Stimulated activated naive CD8-positive, alpha-beta T cell treated with anti-CD3 and anti-CD28 coated beads, Interleukin-15, amount 100 ng/mL, for 72 hours (primary cell): Measurements from ENCODE around the gene PEAK1.

Experiments used
- ATAC-seq: fragments of 150-1000 bp; cut with Tn5 transposase; 2 replicates; pipeline ENCODE4 v1.10.0; 2021; ENCODE audit warnings: mild to moderate bottlenecking, moderate library complexity
- DNase-seq, 2 donors: peaks; one replicate each; pipeline ENCODE4 v3.0.0; 2021 to 2022
- H3K27ac Mint-ChIP-seq, 2 donors: one replicate each; pipeline ENCODE4 v1.8.0; 2022; ENCODE audit warnings: mild to moderate bottlenecking in 2 of 2, mixed read lengths in 2 of 2, moderate library complexity in 2 of 2
- H3K27me3 Mint-ChIP-seq: one replicate; pipeline ENCODE4 v1.8.0; 2022; ENCODE audit warnings: mixed read lengths
- H3K4me1 Mint-ChIP-seq: one replicate; pipeline ENCODE4 v1.8.0; 2022; ENCODE audit warnings: mild to moderate bottlenecking, mixed read lengths
- H3K4me3 Mint-ChIP-seq, 2 donors: one replicate each; pipeline ENCODE4 v1.8.0; 2022; ENCODE audit warnings: mild to moderate bottlenecking in 2 of 2, mixed read lengths in 2 of 2, moderate library complexity in 1 of 2
- H3K9me3 Mint-ChIP-seq, 2 donors: one replicate each; pipeline ENCODE4 v1.8.0; 2022; ENCODE audit warnings: mixed read lengths in 2 of 2

The PEAK1 gene

GRCh38 chr15:77370580-77370979, 49.3 kb downstream of the PEAK1 start:
- DNase-seq: no peak
- H3K4me1 Mint-ChIP-seq: peaks cover 14% of the 10 kb centered on the region
- H3K27me3 Mint-ChIP-seq: no peaks in the 10 kb centered on the region
- peaks cover 0 to 5% of the 10 kb centered on the region in 2 donors for H3K9me3 Mint-ChIP-seq
- no peak overlapping the region for H3K27ac Mint-ChIP-seq
- H3K4me3 Mint-ChIP-seq: no peak overlapping the region
- no peak for ATAC-seq

GRCh38 chr15:77369168-77369567, 50.7 kb downstream of the PEAK1 start:
- no peak overlapping the region for H3K27ac Mint-ChIP-seq
- H3K4me1 Mint-ChIP-seq: peaks cover 14% of the 10 kb centered on the region
- ATAC-seq (peak; percentile 58), DNase-seq (no peak)
- no peak overlapping the region for H3K4me3 Mint-ChIP-seq
- H3K9me3 Mint-ChIP-seq: peaks cover 0 to 5% of the 10 kb centered on the region in 2 donors
- H3K27me3 Mint-ChIP-seq: no peaks in the 10 kb centered on the region

GRCh38 chr15:77367631-77368030, 52.3 kb downstream of the PEAK1 start:
- Mint-ChIP-seq H3K27ac (no peak overlapping the region), H3K4me3 (no peak overlapping the region)

GRCh38 chr15:77361456-77361855, 58.4 kb downstream of the PEAK1 start:
- no peaks in the 10 kb centered on the region for H3K9me3 Mint-ChIP-seq
- no peak overlapping the region for H3K4me3 Mint-ChIP-seq
- DNase-seq: no peak
- no peak for ATAC-seq
- H3K4me1 Mint-ChIP-seq: no peaks in the 10 kb centered on the region
- H3K27me3 Mint-ChIP-seq: no peaks in the 10 kb centered on the region
- H3K27ac Mint-ChIP-seq: no peak overlapping the region

More at GRCh38 chr15:77367631-77368030, 52.3 kb downstream of the PEAK1 start:
- peaks cover 14% of the 10 kb centered on the region for H3K4me1 Mint-ChIP-seq
- H3K9me3 Mint-ChIP-seq: no peaks in the 10 kb centered on the region
- ATAC-seq (no peak), DNase-seq (no peak)
- H3K27me3 Mint-ChIP-seq: no peaks in the 10 kb centered on the region

- DNase-seq: no peak
- no peaks in the 10 kb centered on the region for H3K27me3 Mint-ChIP-seq
These were observed 61.2 kb downstream of the PEAK1 start for GRCh38 chr15:77358545-77359240.

GRCh38 chr15:77356305-77356704, 63.6 kb downstream of the PEAK1 start:
- ATAC-seq (no peak), DNase-seq (no peak)
- no peak overlapping the region for H3K4me3 Mint-ChIP-seq
- no peaks in the 10 kb centered on the region for H3K4me1 Mint-ChIP-seq
- no peak overlapping the region for H3K27ac Mint-ChIP-seq
- no peaks in the 10 kb centered on the region for H3K9me3 Mint-ChIP-seq
- no peaks in the 10 kb centered on the region for H3K27me3 Mint-ChIP-seq

More at GRCh38 chr15:77358545-77359240, 61.2 kb downstream of the PEAK1 start:
- Mint-ChIP-seq H3K27ac (no peak overlapping the region), H3K9me3 (no peaks in the 10 kb centered on the region), H3K4me3 (no peak overlapping the region), H3K4me1 (no peaks in the 10 kb centered on the region)
- no peak for ATAC-seq

GRCh38 chr15:77355321-77355720, 64.6 kb downstream of the PEAK1 start:
- no peak for ATAC-seq
- no peaks in the 10 kb centered on the region for H3K4me1 Mint-ChIP-seq
- H3K9me3 Mint-ChIP-seq: no peaks in the 10 kb centered on the region
- H3K27me3 Mint-ChIP-seq: no peaks in the 10 kb centered on the region
- H3K27ac Mint-ChIP-seq: no peak overlapping the region
- H3K4me3 Mint-ChIP-seq: no peak overlapping the region
- no peak for DNase-seq

GRCh38 chr15:77354063-77354462, 65.8 kb downstream of the PEAK1 start:
- Mint-ChIP-seq H3K9me3 (no peaks in the 10 kb centered on the region), H3K27me3 (no peaks in the 10 kb centered on the region), H3K4me3 (no peak overlapping the region), H3K27ac (no peak overlapping the region), H3K4me1 (no peaks in the 10 kb centered on the region)
- DNase-seq (no peak), ATAC-seq (no peak)

- Mint-ChIP-seq H3K27me3 (no peaks in the 10 kb centered on the region), H3K27ac (no peak overlapping the region), H3K4me3 (no peak overlapping the region), H3K4me1 (peaks cover 3% of the 10 kb centered on the region), H3K9me3 (no peaks in the 10 kb centered on the region)
- ATAC-seq: no peak
- no peak for DNase-seq
These were observed 67.0 kb downstream of the PEAK1 start for GRCh38 chr15:77352887-77353286.

- H3K27me3 Mint-ChIP-seq: no peaks in the 10 kb centered on the region
- no peaks in the 10 kb centered on the region for H3K9me3 Mint-ChIP-seq
- no peak overlapping the region for H3K4me3 Mint-ChIP-seq
- H3K27ac Mint-ChIP-seq: no peak overlapping the region
- no peak for DNase-seq
- ATAC-seq: no peak
- peaks cover 11% of the 10 kb centered on the region for H3K4me1 Mint-ChIP-seq
These were observed 69.1 kb downstream of the PEAK1 start for GRCh38 chr15:77350792-77351191.

- Mint-ChIP-seq H3K27ac (no peak overlapping the region), H3K27me3 (no peaks in the 10 kb centered on the region), H3K4me1 (peaks cover 11% of the 10 kb centered on the region), H3K4me3 (no peak overlapping the region), H3K9me3 (no peaks in the 10 kb centered on the region)
- DNase-seq (no peak), ATAC-seq (no peak)
These were observed 70.2 kb downstream of the PEAK1 start for GRCh38 chr15:77349666-77350065.

- Mint-ChIP-seq H3K4me3 (no peak overlapping the region), H3K27ac (no peak overlapping the region), H3K27me3 (no peaks in the 10 kb centered on the region), H3K9me3 (no peaks in the 10 kb centered on the region), H3K4me1 (peaks cover 11% of the 10 kb centered on the region)
- no peak for ATAC-seq
- no peak for DNase-seq
These were observed 71.4 kb downstream of the PEAK1 start for GRCh38 chr15:77348511-77348910.

- Mint-ChIP-seq H3K27ac (no peak overlapping the region), H3K9me3 (peaks cover 0 to 3% of the 10 kb centered on the region in 2 donors), H3K4me3 (no peak overlapping the region), H3K4me1 (peaks cover 11% of the 10 kb centered on the region), H3K27me3 (no peaks in the 10 kb centered on the region)
- ATAC-seq (no peak), DNase-seq (no peak)
These were observed 72.7 kb downstream of the PEAK1 start for GRCh38 chr15:77347197-77347596.

GRCh38 chr15:77346245-77347036, 73.5 kb downstream of the PEAK1 start:
- DNase-seq: no peak
- no peaks in the 10 kb centered on the region for H3K27me3 Mint-ChIP-seq
- peaks cover 0 to 11% of the 10 kb centered on the region in 2 donors for H3K9me3 Mint-ChIP-seq
- H3K4me1 Mint-ChIP-seq: peaks cover 11% of the 10 kb centered on the region
- no peak overlapping the region for H3K27ac Mint-ChIP-seq
- H3K4me3 Mint-ChIP-seq: no peak overlapping the region
- ATAC-seq: no peak

- no peaks in the 10 kb centered on the region for H3K27me3 Mint-ChIP-seq
- DNase-seq (no peak), ATAC-seq (no peak)
- H3K4me1 Mint-ChIP-seq: peaks cover 8% of the 10 kb centered on the region
- no peak overlapping the region for H3K27ac Mint-ChIP-seq
- H3K9me3 Mint-ChIP-seq: peaks cover 0 to 13% of the 10 kb centered on the region in 2 donors
- H3K4me3 Mint-ChIP-seq: no peak overlapping the region
These were observed 77.1 kb downstream of the PEAK1 start for GRCh38 chr15:77342807-77343206.

- Mint-ChIP-seq H3K9me3 (peaks cover 0 to 13% of the 10 kb centered on the region in 2 donors), H3K4me3 (no peak overlapping the region), H3K4me1 (no peaks in the 10 kb centered on the region), H3K27ac (no peak overlapping the region), H3K27me3 (no peaks in the 10 kb centered on the region)
- ATAC-seq (no peak), DNase-seq (no peak)
These were observed 79.7 kb downstream of the PEAK1 start for GRCh38 chr15:77340245-77340644.
